ENCODE measurements around the gene TMEM169. TPM values are rescaled to one million over a fixed set of nuclear protein-coding genes. Genes with fewer than 3 reads are reported as not detected.

TMEM169 gene
- total and polyA plus RNA-seq, 2 of the 13 experiments (the other 11 are each of a cell fraction or from before 2014, with no cell fraction given): 1.5 to 4.5 TPM

GRCh38 chr2:216108967-216109921, 27.5 kb downstream of the TMEM169 start, which contains the start of gene XRCC5 (continued):
- TF ChIP-seq, protein P1, sequence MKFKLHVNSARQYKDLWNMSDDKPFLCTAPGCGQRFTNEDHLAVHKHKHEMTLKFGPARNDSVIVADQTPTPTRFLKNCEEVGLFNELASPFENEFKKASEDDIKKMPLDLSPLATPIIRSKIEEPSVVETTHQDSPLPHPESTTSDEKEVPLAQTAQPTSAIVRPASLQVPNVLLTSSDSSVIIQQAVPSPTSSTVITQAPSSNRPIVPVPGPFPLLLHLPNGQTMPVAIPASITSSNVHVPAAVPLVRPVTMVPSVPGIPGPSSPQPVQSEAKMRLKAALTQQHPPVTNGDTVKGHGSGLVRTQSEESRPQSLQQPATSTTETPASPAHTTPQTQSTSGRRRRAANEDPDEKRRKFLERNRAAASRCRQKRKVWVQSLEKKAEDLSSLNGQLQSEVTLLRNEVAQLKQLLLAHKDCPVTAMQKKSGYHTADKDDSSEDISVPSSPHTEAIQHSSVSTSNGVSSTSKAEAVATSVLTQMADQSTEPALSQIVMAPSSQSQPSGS (CRISPR knock-in tag; IDR thresholded peaks at IDR 0.05): peak; percentile 73; the same call in 1 of the 2 replicates
- TF ChIP-seq ZNF597 (CRISPR knock-in tag; IDR thresholded peaks at IDR 0.05): no peak
- TF ChIP-seq, protein P2, sequence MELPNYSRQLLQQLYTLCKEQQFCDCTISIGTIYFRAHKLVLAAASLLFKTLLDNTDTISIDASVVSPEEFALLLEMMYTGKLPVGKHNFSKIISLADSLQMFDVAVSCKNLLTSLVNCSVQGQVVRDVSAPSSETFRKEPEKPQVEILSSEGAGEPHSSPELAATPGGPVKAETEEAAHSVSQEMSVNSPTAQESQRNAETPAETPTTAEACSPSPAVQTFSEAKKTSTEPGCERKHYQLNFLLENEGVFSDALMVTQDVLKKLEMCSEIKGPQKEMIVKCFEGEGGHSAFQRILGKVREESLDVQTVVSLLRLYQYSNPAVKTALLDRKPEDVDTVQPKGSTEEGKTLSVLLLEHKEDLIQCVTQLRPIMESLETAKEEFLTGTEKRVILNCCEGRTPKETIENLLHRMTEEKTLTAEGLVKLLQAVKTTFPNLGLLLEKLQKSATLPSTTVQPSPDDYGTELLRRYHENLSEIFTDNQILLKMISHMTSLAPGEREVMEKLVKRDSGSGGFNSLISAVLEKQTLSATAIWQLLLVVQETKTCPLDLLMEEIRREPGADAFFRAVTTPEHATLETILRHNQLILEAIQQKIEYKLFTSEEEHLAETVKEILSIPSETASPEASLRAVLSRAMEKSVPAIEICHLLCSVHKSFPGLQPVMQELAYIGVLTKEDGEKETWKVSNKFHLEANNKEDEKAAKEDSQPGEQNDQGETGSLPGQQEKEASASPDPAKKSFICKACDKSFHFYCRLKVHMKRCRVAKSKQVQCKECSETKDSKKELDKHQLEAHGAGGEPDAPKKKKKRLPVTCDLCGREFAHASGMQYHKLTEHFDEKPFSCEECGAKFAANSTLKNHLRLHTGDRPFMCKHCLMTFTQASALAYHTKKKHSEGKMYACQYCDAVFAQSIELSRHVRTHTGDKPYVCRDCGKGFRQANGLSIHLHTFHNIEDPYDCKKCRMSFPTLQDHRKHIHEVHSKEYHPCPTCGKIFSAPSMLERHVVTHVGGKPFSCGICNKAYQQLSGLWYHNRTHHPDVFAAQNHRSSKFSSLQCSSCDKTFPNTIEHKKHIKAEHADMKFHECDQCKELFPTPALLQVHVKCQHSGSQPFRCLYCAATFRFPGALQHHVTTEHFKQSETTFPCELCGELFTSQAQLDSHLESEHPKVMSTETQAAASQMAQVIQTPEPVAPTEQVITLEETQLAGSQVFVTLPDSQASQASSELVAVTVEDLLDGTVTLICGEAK (IDR thresholded peaks at IDR 0.05): peak; percentile 60
- TF ChIP-seq, protein P2 (CRISPR knock-in tag; IDR thresholded peaks at IDR 0.05): peak; percentile 90
- TF ChIP-seq KLF13 (CRISPR knock-in tag; IDR thresholded peaks at IDR 0.05): no peak; the same call in 1 of the 2 replicates
- TF ChIP-seq HMGXB4 (CRISPR knock-in tag; IDR thresholded peaks at IDR 0.05; ENCODE audit: borderline replicate concordance in 1 of 2, low read depth in 1 of 2): peak; percentile 89 to 95
- TF ChIP-seq ELK4 (CRISPR knock-in tag; IDR thresholded peaks at IDR 0.05; ENCODE audit: borderline replicate concordance): peak; percentile 96; the same call in 1 of the 2 replicates
- peak; percentile 41; the same call in 1 of the 2 replicates for TF ChIP-seq FOSL2 (CRISPR knock-in tag; IDR thresholded peaks at IDR 0.05)
- TF ChIP-seq SETDB1 (CRISPR knock-in tag; IDR thresholded peaks at IDR 0.05; ENCODE audit: borderline replicate concordance): no peak
- peak; percentile 87 for TF ChIP-seq SMAD3 (CRISPR knock-in tag; IDR thresholded peaks at IDR 0.05)
- TF ChIP-seq ZNF766 (CRISPR knock-in tag; IDR thresholded peaks at IDR 0.05; ENCODE audit: borderline replicate concordance): peak; percentile 91; the same call in 1 of the 2 replicates
